Amniotic stem cell (primary cell): ENCODE data around the gene NLRC5.
"Not testable (repeated sequence)": the region's sequence is repeated elsewhere in the genome, so short reads cannot be mapped to it uniquely, and the experiment has no call there.

Experiments
- DNase-seq: peaks from one replicate; lab custom pipeline; 2025; lab: John Stamatoyannopoulos, UW

NLRC5 gene

DNA sequence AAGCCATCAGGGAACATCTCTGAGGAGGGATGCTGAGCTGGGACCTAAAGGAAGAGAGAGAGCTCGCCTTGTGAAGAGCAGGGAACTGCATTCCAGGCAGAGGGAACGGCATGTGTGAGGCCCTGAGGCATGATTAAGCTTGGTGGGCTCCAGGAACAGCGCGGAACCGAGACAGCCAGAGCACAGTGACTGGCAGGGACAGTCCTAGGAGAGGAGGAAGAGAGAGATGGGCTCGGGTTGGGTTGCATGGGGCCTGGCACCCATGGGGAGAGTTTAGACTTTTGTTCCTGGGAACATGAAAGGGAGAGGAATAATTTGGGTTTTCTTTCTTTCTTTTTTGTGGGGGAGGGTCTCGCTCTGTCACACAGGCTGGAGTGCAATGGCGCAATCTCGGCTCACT is 63.8 kb downstream of the NLRC5 start:
- DNase-seq = no peak

DNA sequence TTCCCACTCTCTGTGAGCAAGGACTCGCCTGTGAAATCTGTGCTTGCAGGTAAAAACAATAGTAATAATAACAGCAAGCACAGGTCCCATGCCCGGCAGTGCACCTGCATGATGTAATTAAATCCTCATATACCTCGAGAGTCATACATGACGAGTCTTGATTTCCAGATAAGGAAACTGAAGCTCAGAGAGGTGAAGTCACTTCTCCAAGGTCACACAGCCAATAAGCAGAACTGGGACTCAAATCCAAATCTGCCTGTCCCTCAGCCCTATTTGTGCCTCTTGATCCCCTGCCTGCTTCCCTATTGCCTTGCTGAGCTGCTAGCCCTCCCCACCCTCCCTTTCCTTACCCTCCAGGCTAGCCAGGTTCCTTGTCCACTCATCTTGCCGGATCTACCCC is 65.0 kb downstream of the NLRC5 start:
- DNase-seq = no peak

DNA sequence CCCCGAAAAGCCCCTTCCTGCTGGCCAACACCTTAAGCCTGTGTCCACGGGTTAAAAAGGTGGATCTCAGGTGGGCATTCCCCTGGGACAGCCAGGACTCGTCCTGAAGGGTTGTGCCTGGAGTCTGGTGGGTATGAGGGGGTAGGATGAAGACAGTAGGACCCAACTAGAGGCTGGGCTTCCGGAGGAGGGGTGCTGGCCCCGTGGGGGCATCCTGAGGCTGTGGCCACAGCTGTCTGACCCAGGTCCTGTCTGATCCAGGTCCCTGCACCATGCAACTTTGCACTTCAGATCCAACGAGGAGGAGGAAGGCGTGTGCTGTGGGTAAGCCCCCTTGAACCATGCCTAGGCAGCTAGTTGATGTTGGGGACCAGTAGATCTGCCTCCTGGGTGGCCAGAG is 65.4 kb downstream of the NLRC5 start:
- DNase-seq = no peak

DNA sequence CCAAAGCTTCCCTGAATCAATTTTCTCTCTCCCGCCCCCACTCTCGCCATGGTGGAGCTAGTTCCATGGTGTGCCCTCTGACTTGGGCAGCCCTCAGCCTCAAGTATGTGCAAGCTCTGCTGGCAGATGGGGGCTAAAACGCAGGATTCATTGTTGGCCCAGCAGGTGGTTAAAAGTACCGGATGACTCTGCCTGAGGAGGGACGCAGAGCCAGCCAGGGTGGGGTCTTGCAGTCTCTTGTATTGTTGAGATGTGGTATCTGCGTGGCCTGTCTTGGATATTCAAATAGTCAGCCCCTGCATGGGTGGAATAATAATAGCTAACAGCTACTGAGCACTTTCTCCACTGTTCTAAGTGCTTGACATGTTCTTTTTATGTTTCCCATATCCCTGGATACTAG is 66.3 kb downstream of the NLRC5 start:
- DNase-seq = no peak

DNA sequence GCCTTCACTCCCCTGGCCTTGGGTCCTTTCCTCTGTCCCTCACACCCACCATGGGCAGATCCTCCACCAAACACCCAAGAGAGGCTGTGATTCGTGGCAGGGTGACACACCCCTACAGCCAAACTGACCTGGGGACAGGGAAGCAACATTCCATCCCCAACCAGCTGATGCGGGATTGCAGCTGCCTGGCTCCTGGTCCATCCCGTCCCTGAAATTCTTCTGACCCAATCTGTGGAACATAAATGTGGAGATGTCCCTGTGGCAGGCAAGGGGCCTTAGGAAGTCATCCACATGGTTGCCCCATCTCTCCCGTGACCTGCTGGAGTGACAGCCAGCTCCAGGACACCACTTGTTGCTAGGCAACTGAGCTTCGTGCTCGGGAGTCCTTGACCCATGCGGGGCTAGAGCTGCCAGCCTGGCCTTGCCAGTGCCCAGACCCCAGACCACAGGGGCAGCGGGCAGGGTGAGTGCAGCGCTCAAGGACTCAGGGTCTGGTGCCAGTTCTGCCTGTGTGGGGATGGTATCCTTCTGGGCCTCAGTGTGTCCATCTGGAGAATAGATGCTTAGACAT is 69.0 kb downstream of the NLRC5 start:
- DNase-seq = no peak

DNA sequence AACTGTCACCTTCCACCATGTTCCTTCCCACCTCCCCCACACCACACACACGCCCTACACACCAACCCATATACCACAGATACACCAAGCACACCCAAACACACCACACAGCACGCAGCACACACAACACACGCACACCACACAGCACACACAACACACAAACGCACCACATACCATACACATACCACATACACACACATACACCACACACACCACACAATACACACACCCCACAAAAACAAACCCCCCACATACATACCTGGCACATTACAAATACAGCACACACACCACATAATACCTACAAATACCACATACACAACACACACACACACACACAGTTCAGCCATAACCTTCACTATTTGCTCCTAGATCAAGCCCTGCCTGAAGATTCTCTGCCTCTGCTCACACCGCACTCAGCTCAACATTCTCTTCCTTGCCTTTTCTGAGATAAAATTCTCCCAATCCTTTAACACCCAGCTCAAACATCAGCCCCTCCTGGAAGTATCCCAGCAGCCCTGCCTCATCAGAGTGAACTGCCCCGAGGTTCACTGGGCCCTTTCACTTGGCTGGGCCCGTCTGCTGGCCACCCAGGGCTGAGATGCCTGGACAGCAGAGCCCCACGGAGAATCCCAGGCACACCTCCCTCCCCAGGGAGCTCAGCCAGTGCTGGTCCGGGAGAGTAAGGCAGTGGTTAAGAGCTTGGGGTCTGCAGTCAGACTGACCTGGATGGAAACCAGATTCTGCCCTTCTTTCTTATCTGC is 71.1 kb downstream of the NLRC5 start:
- DNase-seq = no peak

DNA sequence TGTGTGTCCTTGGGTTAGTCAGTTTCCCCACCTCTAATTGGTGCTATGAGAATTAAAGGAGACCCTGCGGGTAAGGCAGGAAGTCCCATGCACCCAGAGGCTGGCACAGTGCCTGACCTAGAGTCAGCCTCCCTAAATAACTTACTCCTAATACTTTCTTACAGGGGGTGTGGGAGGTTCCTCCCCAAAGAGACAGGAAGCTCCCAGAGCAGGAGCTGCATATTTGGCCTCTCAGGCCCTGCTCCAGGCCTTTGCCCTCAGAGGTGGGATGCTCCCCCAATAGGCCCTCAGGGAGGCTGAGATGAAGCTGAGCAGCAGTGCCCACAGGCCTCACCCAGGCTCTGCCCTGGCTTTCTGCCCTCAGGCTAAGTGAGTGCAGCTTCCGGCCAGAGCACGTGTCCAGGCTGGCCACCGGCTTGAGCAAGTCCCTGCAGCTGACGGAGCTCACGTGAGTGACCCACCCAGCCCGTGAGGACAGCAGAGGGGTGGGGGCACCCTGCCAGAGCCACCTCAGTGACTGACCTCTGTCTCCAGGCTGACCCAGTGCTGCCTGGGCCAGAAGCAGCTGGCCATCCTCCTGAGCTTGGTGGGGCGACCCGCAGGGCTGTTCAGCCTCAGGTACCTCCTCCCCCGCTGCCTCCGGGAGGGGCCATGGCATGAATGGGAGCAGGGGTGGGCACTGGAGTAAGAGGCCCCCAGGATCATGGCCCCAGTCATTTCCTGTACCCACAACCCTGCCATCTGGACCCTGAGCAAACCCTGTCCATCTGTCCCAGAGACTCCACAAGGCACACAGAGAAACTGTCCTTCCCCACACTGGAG is 71.9 kb downstream of the NLRC5 start:
- DNase-seq = peak; percentile 15

DNA sequence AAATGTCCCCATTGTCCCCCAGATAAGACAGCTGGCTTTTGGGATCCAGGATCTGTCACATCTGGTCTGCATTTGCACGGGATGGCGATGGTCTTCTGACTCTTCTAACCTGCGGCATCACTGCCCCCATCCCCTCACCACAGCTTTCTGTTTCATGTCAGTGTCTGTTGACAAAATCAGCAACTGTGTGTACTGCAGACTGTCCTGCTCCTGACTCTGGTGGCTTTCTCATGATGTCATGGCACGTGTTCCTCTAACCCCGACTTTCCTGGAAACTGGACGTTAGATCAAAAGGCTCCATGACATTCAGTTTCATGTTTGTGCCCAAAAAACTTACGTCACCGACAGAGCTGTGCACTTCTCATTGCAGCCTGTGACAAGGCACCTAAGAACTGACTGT is 73.0 kb downstream of the NLRC5 start:
- DNase-seq = no peak

DNA sequence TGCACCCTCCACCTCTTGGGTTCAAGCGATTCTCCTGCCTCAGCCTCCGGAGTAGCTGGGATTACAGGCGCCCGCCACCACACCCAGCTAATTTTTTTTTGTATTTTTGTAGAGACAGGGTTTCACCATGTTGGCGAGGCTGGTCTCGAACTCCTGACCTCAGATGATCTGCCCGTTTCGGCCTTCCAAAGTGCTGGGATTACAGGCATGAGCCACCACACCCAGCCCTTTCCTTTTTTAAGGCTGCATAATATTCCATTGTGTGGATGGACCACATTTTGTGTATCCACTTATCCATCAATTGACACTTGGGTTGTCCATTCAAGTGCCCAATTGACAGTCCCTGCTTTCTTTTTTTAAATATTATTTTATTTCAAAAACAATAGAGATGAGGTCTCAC is 73.8 kb downstream of the NLRC5 start:
- DNase-seq = not testable (repeated sequence)

DNA sequence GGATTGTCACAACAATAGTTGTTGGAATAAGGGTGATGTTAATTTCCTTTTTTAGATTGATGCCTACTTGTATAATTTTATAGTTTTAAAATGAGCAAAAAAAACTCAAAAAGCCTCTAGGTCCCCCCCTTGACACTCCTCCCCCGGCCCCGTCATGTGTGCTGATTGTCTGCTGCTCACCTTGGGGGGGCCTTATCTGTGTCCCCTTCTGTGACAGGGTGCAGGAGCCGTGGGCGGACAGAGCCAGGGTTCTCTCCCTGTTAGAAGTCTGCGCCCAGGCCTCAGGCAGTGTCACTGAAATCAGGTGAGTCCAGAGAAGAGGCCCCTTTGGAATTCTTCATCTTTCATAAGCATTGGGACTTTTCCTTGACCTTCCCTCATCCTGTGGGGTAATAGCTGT is 75.6 kb downstream of the NLRC5 start:
- no peak for DNase-seq

DNA sequence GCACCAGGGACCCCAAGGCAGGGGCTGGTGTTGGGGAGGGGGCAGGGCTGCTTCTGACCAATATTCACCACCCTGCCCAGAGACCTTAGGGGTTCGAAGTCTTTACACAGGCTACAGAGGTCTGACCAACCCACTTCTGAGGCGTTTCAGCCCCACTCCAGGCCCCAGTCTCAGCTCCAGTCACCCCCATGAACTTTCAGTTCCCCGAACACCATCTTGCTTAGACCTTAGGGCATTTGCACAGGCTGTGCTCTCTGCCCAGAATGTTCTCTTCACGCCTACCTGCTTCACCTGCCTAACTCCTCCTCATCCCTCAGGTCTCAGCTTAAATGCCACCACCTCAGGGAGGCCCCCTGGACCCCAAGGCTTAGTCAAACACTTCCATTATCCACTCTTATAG is 77.3 kb downstream of the NLRC5 start:
- no peak for DNase-seq

DNA sequence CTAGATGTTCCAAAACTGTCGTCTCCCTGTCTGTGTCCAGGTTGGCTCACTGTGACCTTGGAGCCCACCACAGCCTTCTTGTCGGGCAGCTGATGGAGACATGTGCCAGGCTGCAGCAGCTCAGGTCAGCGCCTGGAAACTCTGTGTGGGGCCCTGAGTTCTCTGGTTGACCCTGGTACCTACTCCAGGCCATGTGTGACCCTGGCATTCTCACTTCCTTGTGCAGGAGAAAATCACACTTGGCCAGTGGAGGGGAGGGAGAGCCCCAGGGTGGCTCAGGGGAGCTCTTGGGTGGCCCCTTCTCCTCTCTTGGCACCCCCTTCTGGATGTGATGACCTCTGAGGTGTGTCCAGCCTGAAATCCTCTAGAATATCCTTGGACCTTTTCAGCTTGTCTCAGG is 78.0 kb downstream of the NLRC5 start:
- no peak for DNase-seq

DNA sequence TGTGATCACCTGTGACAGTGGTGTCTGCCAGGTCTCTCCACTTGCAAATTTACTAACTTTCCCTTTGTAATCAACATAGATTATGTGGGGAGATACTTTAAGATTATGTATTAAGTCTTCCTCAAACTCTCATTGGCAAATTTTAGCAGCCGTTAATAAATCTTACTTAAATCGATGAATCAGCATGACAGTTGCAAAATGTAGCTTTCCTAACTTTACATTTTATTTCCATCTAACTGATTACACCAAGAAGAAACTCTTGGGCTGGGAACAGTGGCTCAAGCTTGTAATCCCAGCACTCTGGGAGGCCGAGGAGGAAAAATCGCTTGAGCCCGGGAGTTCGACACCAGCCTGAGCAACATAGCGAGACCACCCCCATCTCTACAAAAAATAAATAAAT is 79.7 kb downstream of the NLRC5 start:
- DNase-seq = no peak

DNA sequence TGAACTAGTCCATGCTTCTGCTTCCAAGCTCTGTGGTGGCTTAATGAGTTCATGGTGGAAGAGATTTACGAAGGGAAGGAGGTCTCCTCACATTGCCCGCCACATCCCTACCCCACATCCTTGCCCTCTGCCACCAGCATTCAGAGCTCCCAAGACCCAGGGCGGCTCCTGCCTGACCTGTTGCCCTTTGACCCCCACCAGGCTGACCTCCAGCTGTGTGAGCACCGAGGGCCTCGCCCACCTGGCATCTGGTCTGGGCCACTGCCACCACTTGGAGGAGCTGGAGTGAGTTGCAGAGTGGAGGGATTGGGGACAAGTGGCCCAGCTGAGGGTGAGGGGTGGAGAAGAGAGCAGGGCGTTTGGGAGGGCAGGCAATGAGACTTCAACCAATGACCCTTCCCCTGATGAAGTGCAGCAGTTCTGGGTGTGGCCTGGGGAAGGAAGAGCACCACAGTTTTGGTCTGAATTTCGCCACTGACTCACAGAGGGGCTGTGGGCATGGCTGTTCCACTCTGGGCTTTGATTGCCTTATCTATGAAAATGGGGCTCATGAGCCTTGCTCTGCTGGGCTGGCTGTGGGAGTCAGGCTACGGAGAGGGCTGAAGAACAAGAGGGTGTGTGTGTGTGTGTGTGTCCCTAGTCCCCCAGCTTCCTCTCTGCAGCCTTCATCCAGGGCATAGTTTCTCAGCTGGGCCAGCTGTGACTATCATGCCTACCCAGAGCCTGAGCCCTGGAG is 80.4 kb downstream of the NLRC5 start:
- no peak for DNase-seq

DNA sequence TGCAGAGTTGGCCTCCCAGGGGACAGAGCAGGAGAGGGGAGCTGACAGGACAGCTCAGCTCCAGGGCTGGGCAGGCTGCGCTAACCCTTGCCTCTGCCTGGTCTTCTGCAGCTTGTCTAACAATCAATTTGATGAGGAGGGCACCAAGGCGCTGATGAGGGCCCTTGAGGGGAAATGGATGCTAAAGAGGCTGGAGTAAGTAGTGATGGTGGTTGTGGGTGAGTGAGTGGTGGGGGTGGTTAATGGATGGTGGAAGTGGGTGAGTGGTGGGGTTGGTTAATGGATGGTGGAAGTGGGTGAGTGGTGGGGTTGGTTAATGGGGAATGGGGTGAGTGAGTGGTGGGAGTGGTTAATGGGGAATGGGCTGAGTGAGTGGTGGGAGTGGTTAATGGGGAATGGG is 81.1 kb downstream of the NLRC5 start:
- no peak for DNase-seq

DNA sequence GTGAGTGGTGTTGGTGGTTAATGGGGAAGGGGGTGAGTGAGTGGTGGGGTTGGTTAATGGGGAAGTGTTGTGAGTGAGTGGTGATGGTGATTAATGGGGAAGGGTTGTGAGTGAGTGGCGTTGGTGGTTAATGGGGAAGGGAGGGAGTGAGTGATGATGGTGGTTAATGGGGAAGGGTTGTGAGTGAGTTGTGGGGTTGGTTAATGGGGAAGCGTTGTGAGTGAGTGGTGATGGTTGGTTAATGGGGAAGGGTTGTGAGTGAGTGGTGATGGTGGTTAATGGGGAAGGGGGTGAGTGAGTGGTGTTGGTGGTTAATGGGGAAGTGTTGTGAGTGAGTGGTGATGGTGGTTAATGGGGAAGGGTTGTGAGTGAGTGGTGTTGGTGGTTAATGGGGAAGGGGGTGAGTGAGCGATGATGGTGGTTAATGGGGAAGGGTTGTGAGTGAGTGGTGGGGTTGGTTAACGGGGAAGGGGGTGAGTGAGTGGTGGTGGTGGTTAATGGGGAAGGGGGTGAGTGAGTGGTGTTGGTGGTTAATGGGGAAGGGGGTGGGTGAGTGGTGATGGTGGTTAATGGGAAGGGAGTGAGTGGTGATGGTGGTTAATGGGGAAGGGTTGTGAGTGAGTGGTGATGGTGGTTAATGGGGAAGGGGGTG is 81.8 kb downstream of the NLRC5 start:
- DNase-seq = not testable (repeated sequence)

DNA sequence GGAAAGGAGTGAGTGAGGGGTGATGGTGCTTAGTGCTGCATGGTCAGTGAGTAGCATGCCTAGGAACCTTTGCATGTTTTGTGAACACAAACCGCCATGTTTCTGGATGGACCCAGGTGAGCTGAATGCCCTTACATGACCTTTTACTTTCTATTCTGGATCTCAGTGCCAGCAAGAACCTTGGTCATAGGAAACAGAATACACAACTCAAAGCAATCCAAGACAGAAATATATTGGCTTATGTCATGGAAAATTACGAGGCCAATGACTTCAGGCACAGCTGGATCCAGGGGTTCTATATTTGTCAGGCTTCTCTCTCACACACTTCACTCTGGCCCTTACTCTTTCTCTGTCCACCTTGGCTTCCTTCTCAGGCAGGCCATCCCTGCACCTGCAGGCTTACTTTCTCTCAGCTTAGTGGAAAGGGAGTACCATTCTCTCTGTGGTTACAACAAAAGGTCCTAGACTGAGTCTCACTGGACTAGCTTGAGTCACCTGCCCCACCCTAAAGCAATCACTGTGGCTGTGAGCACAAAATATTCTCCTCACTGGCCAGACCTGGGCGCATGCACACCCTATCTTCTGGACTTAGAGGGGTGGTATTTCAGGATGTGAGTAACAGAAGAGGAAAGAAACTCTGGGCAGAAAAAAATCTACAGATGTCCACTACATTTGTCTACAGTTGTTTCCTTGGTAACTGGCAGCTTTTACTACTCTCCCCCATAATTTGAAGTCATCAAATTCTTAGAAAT is 82.7 kb downstream of the NLRC5 start:
- DNase-seq = peak; percentile 2

DNA sequence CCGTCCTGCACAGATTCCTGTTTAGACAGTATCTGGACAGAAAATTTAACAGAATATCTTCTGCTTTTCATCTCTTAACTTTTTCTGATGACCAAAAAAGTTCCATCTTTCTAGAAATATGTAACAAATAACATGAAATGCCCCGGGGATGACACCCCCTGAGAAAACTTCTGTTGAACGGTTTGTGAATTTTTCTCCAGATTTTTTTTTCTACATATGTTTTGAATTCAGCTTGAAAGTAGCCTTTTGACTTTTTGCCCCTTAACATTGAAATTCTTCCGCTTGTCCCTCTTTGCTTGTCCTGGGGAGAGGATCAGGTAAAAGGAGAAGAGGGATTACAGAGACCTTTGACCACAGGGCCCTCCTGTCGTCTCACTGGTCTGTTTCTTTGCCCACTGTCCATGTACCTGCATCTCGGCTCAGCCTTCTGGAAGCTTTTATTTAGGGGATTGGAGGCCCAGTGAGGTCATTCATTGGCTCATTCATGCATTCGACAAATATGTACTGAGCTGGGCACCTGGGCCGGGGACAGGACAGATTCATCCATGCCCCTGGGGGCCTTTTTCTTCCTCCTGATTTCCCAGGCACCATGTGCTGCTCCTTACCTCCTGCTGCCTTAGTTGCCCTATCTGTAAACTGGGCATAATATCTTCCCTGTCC is 83.4 kb downstream of the NLRC5 start:
- DNase-seq = no peak

DNA sequence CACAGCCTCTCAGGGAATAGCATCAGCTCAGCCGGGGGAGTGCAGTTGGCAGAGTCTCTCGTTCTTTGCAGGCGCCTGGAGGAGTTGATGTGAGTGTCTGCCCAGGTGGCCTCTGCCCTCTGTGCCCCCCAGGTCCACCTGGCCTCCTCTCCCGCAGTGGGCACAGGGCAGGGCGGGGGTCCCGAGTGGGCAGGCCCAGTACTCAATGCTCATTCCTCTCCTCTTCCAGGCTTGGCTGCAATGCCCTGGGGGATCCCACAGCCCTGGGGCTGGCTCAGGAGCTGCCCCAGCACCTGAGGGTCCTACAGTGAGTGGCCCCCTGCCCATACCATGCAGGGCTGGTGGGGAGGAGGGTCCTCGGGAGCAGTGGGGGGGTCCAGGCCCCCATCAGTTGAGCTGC is 88.4 kb downstream of the NLRC5 start:
- no peak for DNase-seq

DNA sequence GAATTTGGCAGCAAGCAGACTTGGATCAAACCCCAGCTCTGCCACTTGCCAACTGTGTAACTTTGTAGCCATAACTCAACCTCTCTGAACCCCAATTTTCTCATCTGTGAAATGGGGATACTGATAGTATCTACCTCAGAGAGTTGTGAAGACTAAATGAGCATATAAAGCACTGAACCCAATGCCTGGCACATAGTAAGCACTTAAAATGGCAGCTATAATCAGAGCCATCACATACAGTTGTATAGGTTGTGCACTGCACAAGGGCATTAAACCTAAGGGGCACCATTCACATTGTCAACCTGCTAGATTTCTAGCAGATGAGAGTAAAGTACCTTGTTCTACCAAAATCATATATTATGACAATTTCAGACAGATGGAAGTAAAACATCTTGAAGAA is 92.4 kb downstream of the NLRC5 start:
- DNase-seq = no peak

DNA sequence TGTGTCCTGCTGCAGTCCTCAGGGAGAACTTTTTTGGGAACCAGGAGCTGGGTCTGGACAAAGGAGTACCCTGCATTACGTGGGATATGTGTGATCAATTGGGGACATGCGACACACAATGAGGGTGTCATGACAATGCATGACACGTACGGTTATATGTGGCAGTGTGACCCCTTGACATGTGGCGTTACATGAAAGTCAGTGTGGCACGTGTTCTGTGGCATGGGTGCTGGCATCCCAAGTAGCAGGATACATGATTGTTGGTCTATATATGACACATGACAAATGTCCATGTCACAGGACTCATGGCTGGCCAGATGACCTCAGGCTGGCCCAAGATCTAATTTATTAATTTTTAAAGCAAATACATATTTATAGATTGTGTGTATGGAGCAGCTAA is 93.3 kb downstream of the NLRC5 start:
- DNase-seq = no peak
